GM19324 (cell line): ENCODE measurements around the gene NUTM2B.
"Not testable (repeated sequence)": the region's sequence is repeated elsewhere in the genome, so short reads cannot be mapped to it uniquely, and the experiment has no call there.

Source experiments
- ATAC-seq: cut with Tn5 transposase; IDR thresholded peaks from one replicate; pipeline ENCODE4 v1.9.1; 2021; ENCODE audit warnings: mild to moderate bottlenecking, moderate library complexity; ENCODE audit not compliant: unreplicated experiment, low FRiP score

Gene NUTM2B

GRCh38 chr10:79720000-79720399 is 17.0 kb downstream of the NUTM2B start:
- not testable (repeated sequence) for ATAC-seq

DNA sequence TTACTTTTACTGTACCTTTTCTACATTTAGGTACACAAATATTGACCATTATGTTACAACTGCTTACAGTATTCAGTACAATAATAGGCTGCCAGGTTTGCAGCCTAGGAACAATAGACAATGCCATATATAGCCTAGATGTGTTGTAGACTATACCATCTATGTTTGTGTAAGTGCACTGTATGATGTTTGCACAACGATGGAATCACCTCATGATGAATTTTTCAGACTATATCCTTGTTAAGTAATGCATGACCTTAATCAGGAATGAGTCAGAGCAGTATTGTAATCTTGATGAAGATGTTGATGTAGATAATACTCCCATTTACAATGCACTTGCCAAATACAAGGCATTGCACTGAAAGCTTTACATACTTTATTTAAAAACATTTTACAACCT is 23.6 kb downstream of the NUTM2B start:
- ATAC-seq = not testable (repeated sequence)

GRCh38 chr10:79744844-79745243 is 41.8 kb downstream of the NUTM2B start:
- not testable (repeated sequence) for ATAC-seq

- ATAC-seq = not testable (repeated sequence)
Measured at GRCh38 chr10:79748510-79748909, 45.5 kb downstream of the NUTM2B start.

- ATAC-seq = not testable (repeated sequence)
Measured at GRCh38 chr10:79753601-79754000, 50.6 kb downstream of the NUTM2B start.

DNA sequence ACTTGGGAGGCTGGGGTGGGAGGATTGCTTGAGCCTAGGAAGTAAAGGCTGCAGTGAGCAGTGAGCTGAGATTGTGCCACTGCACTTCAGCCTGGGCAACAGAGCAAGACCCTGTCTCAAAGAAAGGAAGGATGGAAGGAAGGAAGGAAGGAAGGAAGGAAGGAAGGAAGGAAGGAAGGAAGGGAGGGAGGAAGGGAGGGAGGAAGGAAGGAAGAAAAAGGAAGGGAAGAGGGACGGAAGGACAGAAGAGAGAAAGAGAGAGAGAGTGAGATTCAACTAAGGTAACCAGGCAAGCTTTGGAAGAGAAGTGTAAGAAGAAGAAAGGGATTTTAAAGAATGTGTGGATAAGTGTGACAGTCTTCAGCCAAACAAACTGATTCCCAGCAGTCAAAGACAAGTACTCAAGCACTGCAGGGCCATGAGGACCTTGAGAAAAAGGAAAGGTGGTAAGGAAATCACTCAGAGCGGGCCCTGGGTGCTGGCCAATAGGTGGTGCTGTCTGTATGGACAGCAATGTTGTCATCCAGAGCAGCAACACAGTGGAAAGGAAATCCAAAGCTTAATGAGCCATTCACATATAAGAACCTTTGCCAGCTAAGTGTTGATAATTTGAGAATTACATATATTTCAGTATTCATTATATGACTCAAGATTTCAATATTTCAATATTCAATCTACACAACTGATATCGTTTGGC is 55.4 kb downstream of the NUTM2B start:
- ATAC-seq = not testable (repeated sequence)
